Right lobe of liver (tissue), 6 donors: ENCODE data around the gene GNAI3. TPM values are rescaled to one million over a fixed set of nuclear protein-coding genes. Genes with fewer than 3 reads are reported as not detected.

Experiments used
- ATAC-seq, 4 donors: fragments of 200-7000 bp; cut with Tn5 transposase; one replicate each; pipeline ENCODE4 v1.9.1; 2020; ENCODE audit warnings: mild to moderate bottlenecking in 4 of 4, moderate library complexity in 4 of 4
- DNase-seq, 3 donors: peaks; one replicate each; pipeline ENCODE4 v3.0.0-alpha.2; 2020
- H3K27ac ChIP-seq, 3 donors: fragments of 200-600 bp; one replicate each; pipeline ENCODE4 v1.8.0; 2022
- H3K27me3 ChIP-seq, 2 donors: fragments of 200-600 bp; one replicate each; pipeline ENCODE4 v1.8.0; 2022
- H3K36me3 ChIP-seq, 4 donors: fragments of 200-600 bp; sonication (generic) in 1 of 4; one replicate each; pipeline versions ENCODE4 v1.5.1 to v1.8.0; 2017 to 2022; ENCODE audit warnings: control low read depth in 1 of 4
- H3K4me1 ChIP-seq, 4 donors: fragments of 200-600 bp; sonication (generic) in 1 of 4; one replicate each; pipeline versions ENCODE4 v1.5.1 to v1.8.0; 2017 to 2022; ENCODE audit warnings: control low read depth in 1 of 4
- H3K4me3 ChIP-seq, 3 donors: fragments of 200-600 bp; one replicate each; pipeline ENCODE4 v1.8.0; 2022
- H3K9me3 ChIP-seq, 4 donors: fragments of 200-600 bp; sonication (generic) in 1 of 4; one replicate each; pipeline versions ENCODE4 v1.5.1 to v1.8.0; 2017 to 2022; ENCODE audit warnings: control low read depth in 1 of 4
- POLR2A ChIP-seq: fragments of 450-650 bp; IDR thresholded peaks from one replicate; pipeline ENCODE4 v1.6.1; 2017; ENCODE audit warnings: antibody characterized with exemption, mild to moderate bottlenecking
- WGBS: methylation state at CpG from one replicate; pipeline ENCODE4 v1.1.6; 2018; ENCODE audit warnings: low coverage, low lambda C conversion rate; ENCODE audit not compliant: insufficient coverage; ENCODE audit errors: missing lambda C conversion rate; 5-methylcytosine and 5-hydroxymethylcytosine counted together
- intact Hi-C, 2 donors: fragments of 100-400 bp; cut with DNase I; formaldehyde crosslinking; loops; one replicate each; pipeline versions ENCODE4 v1.11.2 to v1.14.1; 2022
- total RNA-seq, 6 experiments: library from RNA; depleted of rRNA in 2 of 6; stranded (reverse); fragments of >200 nt in 2 of 6; fragmentation: NEBNext Ultra II Directional in 3 of 6; extraction: Animal tissue kit (Norgen Biotek cat#: 25700) in 3 of 6; gene quantifications; one replicate each; pipeline versions ENCODE4 v1.1.0 to v1.2.4, GENCODE V29; 2016 to 2023
- TF ChIP-seq, protein P1 (sequence below), 4 donors: fragments of 200-600 bp in 3 of 4; fragments of 450-650 bp in 1 of 4; IDR thresholded peaks; one replicate each; pipeline versions ENCODE4 v1.5.1 to v1.8.0; 2016 to 2022; ENCODE audit warnings: antibody characterized with exemption in 4 of 4, mild to moderate bottlenecking in 2 of 4
- donor health status: DM: no; HTN: yes; CAD: no.
- donor health status: DM: no; HTN: no; CAD: no.
- donor health status: DM: no; HTN: no; CAD: no.
- donor health status: DM: no; HTN: yes; CAD: no.
- donor health status: DM: no; HTN: yes; CAD: no.

The GNAI3 gene
- total RNA-seq, 6 experiments from 2014 or later, result 2.5 to 4.3 (median 3.3) TPM

DNA sequence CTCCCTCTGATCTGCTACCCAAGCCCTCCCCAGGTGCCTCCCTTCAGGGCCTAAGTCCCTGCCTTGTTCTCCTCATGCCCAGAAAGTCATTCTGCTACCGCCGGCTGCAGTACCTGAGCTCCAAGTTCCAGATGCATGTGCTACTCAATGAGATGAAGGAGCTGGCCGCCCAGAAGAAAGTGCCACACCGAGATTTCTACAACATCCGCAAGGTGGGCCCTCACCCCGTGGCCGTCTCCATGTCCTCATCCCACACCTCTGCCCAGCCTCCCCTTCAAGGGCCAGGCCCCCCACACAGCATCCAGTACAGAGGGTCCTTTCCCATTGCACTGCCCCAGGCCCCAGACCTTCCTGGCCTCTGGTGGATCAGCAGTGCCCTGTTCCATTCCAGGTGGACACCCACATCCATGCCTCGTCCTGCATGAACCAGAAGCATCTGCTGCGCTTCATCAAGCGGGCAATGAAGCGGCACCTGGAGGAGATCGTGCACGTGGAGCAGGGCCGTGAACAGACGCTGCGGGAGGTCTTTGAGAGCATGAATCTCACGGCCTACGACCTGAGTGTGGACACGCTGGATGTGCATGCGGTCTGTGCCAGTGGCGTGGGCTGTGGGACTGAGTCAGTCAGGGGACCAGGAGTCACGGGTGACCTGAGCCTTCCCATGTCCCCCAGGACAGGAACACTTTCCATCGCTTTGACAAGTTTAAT, 79.4 kb downstream of the GNAI3 start:
- 60% methylated on average over 1 of the region's 23 CpGs for WGBS
- intact Hi-C loops, result loop anchor here (5.0 to 10.0 kb wide), 2 partner anchors 83 to 86 kb away; partner anchors contain the start of gene GNAI3 (in 1 of the 2)
- Histone ChIP-seq H3K4me3 (no peak overlapping the region), H3K27me3 (no peaks in the 10 kb centered on the region), H3K9me3 (no peaks in the 10 kb centered on the region), H3K27ac (no peak overlapping the region), H3K36me3 (peaks cover 0 to 38% (median 13%) of the 10 kb centered on the region in 4 donors), H3K4me1 (peaks cover 0 to 7% (median 0%) of the 10 kb centered on the region in 4 donors)
- DNase-seq (no peak), ATAC-seq (no peak)
- TF ChIP-seq, protein P1, sequence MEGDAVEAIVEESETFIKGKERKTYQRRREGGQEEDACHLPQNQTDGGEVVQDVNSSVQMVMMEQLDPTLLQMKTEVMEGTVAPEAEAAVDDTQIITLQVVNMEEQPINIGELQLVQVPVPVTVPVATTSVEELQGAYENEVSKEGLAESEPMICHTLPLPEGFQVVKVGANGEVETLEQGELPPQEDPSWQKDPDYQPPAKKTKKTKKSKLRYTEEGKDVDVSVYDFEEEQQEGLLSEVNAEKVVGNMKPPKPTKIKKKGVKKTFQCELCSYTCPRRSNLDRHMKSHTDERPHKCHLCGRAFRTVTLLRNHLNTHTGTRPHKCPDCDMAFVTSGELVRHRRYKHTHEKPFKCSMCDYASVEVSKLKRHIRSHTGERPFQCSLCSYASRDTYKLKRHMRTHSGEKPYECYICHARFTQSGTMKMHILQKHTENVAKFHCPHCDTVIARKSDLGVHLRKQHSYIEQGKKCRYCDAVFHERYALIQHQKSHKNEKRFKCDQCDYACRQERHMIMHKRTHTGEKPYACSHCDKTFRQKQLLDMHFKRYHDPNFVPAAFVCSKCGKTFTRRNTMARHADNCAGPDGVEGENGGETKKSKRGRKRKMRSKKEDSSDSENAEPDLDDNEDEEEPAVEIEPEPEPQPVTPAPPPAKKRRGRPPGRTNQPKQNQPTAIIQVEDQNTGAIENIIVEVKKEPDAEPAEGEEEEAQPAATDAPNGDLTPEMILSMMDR (IDR thresholded peaks at IDR 0.05), result no peak
- TF ChIP-seq POLR2A, result no peak

DNA sequence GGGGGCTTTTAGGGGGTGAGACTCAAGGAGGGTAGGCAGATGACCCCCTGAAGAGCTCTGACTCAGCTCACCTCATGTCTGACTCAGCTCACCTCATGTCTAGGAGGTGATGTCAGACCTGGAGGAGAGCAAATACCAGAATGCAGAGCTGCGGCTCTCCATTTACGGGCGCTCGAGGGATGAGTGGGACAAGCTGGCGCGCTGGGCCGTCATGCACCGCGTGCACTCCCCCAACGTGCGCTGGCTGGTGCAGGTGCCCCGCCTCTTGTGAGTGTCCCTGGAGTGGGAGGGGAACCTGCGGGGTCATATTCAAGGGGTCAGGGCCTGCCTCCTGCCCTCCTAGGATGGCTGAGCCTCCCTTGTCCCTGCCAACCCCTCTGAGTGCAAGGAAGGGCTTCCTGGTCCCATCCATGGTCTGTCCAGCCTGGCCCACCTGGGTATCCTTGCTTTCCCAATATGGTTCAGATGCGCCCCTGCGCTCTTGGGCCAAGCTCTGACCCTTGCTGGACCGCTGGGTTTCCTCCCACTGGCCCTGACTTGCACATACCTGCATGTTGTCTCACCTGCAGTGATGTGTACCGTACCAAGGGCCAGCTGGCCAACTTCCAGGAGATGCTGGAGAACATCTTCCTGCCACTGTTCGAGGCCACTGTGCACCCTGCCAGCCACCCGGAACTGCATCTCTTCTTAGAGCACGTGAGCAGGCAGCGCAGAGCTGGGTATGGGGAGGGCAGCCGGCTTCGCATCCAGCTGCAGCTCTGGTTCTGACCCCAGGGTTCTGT, 80.3 kb downstream of the GNAI3 start:
- no peaks in the 10 kb centered on the region for H3K27me3 ChIP-seq
- 82% methylated on average over 10 of the region's 23 CpGs for WGBS
- no peak overlapping the region for H3K27ac ChIP-seq
- peaks cover 0 to 38% (median 13%) of the 10 kb centered on the region in 4 donors for H3K36me3 ChIP-seq
- H3K9me3 ChIP-seq, result no peaks in the 10 kb centered on the region
- no peak for ATAC-seq
- TF ChIP-seq, protein P1 (IDR thresholded peaks at IDR 0.05), result no peak
- TF ChIP-seq POLR2A, result no peak
- DNase-seq, result peak in 1 of 3 donors; percentile 55
- no peaks in the 10 kb centered on the region for H3K4me1 ChIP-seq
- intact Hi-C loops, result loop anchor here (5.0 to 10.0 kb wide), 2 partner anchors 84 to 86 kb away; partner anchors contain the start of gene GNAI3 (in 1 of the 2)
- H3K4me3 ChIP-seq, result no peak overlapping the region

DNA sequence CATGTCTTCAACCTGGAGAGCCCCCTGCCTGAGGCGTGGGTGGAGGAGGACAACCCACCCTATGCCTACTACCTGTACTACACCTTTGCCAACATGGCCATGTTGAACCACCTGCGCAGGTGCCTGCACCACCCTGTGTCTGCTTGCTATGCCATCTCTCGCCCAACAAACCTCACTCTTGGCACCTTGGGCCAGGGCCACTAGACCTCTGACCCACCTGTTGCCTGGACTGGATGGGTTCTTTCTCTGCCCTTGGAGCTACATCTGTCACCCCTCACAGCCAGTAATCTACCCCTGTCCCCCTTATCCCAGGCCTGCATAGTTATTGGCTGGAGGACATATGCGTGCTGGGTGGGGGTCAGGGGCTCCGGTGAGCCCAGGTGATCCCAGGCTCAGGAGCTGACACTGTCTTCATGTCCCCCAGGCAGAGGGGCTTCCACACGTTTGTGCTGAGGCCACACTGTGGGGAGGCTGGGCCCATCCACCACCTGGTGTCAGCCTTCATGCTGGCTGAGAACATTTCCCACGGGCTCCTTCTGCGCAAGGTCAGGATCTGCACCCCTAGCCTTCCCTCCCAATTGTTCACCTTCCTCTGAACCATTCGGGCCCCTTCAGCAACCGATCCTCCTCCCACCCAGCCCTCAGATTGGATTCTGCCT, 81.1 kb downstream of the GNAI3 start:
- Histone ChIP-seq H3K4me3 (no peak overlapping the region), H3K9me3 (no peaks in the 10 kb centered on the region), H3K4me1 (no peaks in the 10 kb centered on the region), H3K36me3 (peaks cover 0 to 38% (median 13%) of the 10 kb centered on the region in 4 donors), H3K27me3 (no peaks in the 10 kb centered on the region), H3K27ac (no peak overlapping the region)
- DNase-seq, result no peak
- ATAC-seq, result no peak
- intact Hi-C loops, result loop anchor here (5.0 to 10.0 kb wide), 2 partner anchors 85 to 87 kb away; partner anchors contain the start of gene GNAI3 (in 1 of the 2)
- TF ChIP-seq, protein P1 (IDR thresholded peaks at IDR 0.05), result no peak
- TF ChIP-seq POLR2A, result no peak
- WGBS, result 100% methylated on average over 2 of the region's 10 CpGs

DNA sequence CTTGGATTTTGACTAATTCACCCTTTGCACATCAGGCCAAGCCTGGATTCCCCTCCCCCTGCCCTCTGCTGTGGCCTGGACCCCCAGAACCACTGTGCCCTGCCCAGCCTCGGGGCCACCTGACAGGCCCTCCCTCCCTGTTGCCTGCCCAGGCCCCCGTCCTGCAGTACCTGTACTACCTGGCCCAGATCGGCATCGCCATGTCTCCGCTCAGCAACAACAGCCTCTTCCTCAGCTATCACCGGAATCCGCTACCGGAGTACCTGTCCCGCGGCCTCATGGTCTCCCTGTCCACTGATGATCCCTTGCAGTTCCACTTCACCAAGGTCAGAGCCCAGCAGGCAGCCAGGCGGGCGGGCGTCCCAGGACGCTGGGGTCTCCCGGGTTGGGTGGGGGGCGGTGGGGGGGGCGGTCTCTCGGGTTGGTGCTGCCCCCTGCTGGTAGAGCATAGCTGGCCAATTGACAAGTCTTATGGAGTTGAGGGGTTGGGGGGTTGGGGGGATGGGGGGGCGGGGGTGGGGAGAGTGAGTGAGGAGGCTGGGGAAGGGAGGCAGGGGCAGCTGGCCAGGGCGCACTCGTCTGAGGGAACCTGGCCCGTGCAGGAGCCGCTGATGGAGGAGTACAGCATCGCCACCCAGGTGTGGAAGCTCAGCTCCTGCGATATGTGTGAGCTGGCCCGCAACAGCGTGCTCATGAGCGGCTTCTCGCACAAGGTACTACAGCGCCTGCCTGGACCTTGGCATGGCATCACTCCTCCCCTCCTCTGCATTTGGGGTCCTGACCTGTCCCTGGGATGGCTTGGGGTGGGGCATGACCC, 81.9 kb downstream of the GNAI3 start:
- TF ChIP-seq, protein P1 (IDR thresholded peaks at IDR 0.05), result peak in 3 of 4 donors; percentile 22 to 25 (median 22)
- TF ChIP-seq POLR2A, result no peak
- Histone ChIP-seq H3K4me1 (no peaks in the 10 kb centered on the region), H3K36me3 (peaks cover 0 to 38% (median 13%) of the 10 kb centered on the region in 4 donors), H3K27ac (no peak overlapping the region), H3K9me3 (no peaks in the 10 kb centered on the region), H3K27me3 (no peaks in the 10 kb centered on the region), H3K4me3 (no peak overlapping the region)
- 63% methylated on average over 10 of the region's 30 CpGs for WGBS
- ATAC-seq (peak in 1 of 4 donors; percentile 7), DNase-seq (peak in 1 of 3 donors; percentile 59)
- intact Hi-C loops, result no loop called here
